ENCODE measurements around the gene FPGS.

Gene FPGS

GRCh38 chr9:127809002-127809539 is 6.4 kb downstream of the FPGS start:
- TF ChIP-seq, protein P1, sequence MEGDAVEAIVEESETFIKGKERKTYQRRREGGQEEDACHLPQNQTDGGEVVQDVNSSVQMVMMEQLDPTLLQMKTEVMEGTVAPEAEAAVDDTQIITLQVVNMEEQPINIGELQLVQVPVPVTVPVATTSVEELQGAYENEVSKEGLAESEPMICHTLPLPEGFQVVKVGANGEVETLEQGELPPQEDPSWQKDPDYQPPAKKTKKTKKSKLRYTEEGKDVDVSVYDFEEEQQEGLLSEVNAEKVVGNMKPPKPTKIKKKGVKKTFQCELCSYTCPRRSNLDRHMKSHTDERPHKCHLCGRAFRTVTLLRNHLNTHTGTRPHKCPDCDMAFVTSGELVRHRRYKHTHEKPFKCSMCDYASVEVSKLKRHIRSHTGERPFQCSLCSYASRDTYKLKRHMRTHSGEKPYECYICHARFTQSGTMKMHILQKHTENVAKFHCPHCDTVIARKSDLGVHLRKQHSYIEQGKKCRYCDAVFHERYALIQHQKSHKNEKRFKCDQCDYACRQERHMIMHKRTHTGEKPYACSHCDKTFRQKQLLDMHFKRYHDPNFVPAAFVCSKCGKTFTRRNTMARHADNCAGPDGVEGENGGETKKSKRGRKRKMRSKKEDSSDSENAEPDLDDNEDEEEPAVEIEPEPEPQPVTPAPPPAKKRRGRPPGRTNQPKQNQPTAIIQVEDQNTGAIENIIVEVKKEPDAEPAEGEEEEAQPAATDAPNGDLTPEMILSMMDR (IDR thresholded peaks at IDR 0.05) = no peak

DNA sequence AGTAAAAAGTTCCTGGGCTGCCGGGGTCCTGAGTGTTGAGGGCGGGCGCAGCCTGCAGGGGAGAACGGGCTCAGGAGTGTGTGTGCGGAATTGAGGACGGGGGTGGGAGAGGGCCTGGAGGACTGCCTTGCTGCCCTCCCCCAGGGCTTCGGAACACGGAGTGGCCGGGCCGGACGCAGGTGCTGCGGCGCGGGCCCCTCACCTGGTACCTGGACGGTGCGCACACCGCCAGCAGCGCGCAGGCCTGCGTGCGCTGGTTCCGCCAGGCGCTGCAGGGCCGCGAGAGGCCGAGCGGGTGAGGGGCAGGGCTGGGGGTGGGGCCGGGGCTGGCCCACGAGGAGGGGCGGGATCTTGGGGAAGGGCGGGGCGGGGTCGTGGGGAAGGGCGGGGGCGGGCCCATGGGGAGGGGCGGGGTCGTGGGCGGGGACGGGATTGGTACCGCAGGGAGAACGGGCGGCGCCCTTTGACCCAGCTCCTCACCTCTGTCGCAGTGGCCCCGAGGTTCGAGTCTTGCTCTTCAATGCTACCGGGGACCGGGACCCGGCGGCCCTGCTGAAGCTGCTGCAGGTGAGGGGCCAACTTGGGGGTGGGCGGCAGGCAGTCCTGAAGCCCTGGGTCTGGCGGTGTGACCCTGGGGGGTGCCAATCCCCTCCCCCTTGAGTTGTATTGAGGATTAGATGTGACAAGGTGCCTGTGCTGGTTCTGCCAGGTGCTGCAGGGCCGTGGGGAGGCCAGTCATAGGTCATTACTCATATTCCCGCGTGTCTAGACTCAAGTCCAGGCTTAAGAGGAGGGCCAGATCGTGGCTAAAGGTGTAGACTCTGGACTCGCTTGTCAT is 7.1 kb downstream of the FPGS start:
- TF ChIP-seq, protein P1 (IDR thresholded peaks at IDR 0.05) = no peak

GRCh38 chr9:127810378-127811187 is 7.9 kb downstream of the FPGS start:
- TF ChIP-seq, protein P1 (IDR thresholded peaks at IDR 0.05) = no peak

DNA sequence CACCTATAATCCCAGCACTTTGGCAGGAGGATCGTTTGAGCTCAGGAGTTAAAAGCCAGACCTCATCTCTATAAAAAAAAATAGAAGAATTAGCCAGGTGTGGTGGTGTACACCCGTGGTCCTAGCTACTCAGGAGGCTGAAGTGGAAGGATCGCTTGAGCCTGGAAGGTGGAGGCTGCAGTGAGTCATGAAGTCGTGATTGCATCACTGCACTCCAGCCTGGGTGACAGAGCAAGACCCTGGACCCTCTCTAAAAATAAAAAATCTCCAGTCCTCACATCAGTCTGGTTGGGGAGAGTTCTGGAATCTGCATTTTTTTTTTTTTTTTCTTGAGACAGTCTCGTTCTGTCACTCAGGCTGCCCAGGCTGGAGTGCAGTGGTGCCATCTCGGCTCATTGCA is 9.3 kb downstream of the FPGS start:
- TF ChIP-seq, protein P1 (IDR thresholded peaks at IDR 0.05) = no peak

- TF ChIP-seq, protein P1 (IDR thresholded peaks at IDR 0.05) = no peak
These were observed 10.4 kb downstream of the FPGS start for GRCh38 chr9:127812936-127813675.

GRCh38 chr9:127813686-127814226 is 11.1 kb downstream of the FPGS start:
- TF ChIP-seq, protein P1 (IDR thresholded peaks at IDR 0.05) = no peak

All from LNCAP (cell line).